Neuronal stem cell (in vitro differentiated cells): ENCODE measurements around the gene PSPN.

Experiments
- DNase-seq: peaks from one replicate; pipeline ENCODE4 v3.0.0-alpha.2; 2013; ENCODE audit warnings: low spot score
- H2AFZ ChIP-seq: one replicate; pipeline ENCODE4 v1.6.1; 2013; ENCODE audit warnings: mild to moderate bottlenecking, low read length, inconsistent platforms
- H2AK5ac ChIP-seq: 2 replicates; pipeline ENCODE4 v1.6.1; 2013; ENCODE audit warnings: low read depth, mild to moderate bottlenecking, inconsistent platforms, low read length, moderate library complexity, mixed read lengths
- H2BK120ac ChIP-seq: 2 replicates; pipeline ENCODE4 v1.6.1; 2013; ENCODE audit warnings: low read depth, mild to moderate bottlenecking, inconsistent platforms, low read length, moderate library complexity, mixed read lengths
- H2BK12ac ChIP-seq: one replicate; pipeline ENCODE4 v1.6.1; 2013; ENCODE audit warnings: low read length, inconsistent platforms
- H2BK15ac ChIP-seq: 2 replicates; pipeline ENCODE4 v1.6.1; 2013; ENCODE audit warnings: mild to moderate bottlenecking, low read length, inconsistent platforms, mixed read lengths
- H2BK5ac ChIP-seq: one replicate; pipeline ENCODE4 v1.6.1; 2013; ENCODE audit warnings: inconsistent platforms, mild to moderate bottlenecking, low read length, moderate library complexity
- H3K14ac ChIP-seq: one replicate; pipeline ENCODE4 v1.6.1; 2013; ENCODE audit warnings: low read length, inconsistent platforms
- H3K18ac ChIP-seq: 2 replicates; pipeline ENCODE4 v1.6.1; 2013; ENCODE audit warnings: low read length, inconsistent platforms
- H3K23ac ChIP-seq: 2 replicates; pipeline ENCODE4 v1.6.1; 2013; ENCODE audit warnings: low read depth, mild to moderate bottlenecking, mixed read lengths, low read length, inconsistent platforms; ENCODE audit not compliant: poor library complexity
- H3K27ac ChIP-seq: replicated peaks from 3 replicates; pipeline ENCODE4 v1.5.1; 2013; ENCODE audit warnings: low read length, inconsistent platforms
- H3K27me3 ChIP-seq, 3 experiments: 2 replicates each; pipeline ENCODE4 v1.6.1; 2013; ENCODE audit warnings: low read length in 3 of 3, mild to moderate bottlenecking in 2 of 3, inconsistent platforms in 1 of 3, low read depth in 1 of 3, mixed read lengths in 1 of 3, moderate library complexity in 1 of 3; ENCODE audit not compliant: control insufficient read depth in 3 of 3, insufficient read depth in 3 of 3
- H3K36me3 ChIP-seq, 2 donors: replicated peaks in 1 of 2; 2 replicates each; pipeline ENCODE4 v1.6.1; 2013; ENCODE audit warnings: low read length in 2 of 2; ENCODE audit not compliant: control insufficient read depth in 2 of 2, insufficient read depth in 2 of 2
- H3K4ac ChIP-seq: 2 replicates; pipeline ENCODE4 v1.6.1; 2013; ENCODE audit warnings: inconsistent platforms, mild to moderate bottlenecking, low read length, moderate library complexity
- H3K4me1 ChIP-seq, 2 donors: 1 replicate in 1 of 2; 2 replicates in 1 of 2; pipeline ENCODE4 v1.6.1; 2013; ENCODE audit warnings: low read length in 2 of 2, low read depth in 1 of 2; ENCODE audit not compliant: control insufficient read depth in 2 of 2, insufficient read depth in 1 of 2
- H3K4me2 ChIP-seq: one replicate; pipeline ENCODE4 v1.6.1; 2013; ENCODE audit warnings: mild to moderate bottlenecking, low read length, inconsistent platforms; ENCODE audit not compliant: insufficient read depth, poor library complexity, severe bottlenecking
- H3K4me3 ChIP-seq, 2 donors: 2 replicates each; pipeline ENCODE4 v1.5.1; 2013; ENCODE audit warnings: low read length in 2 of 2, mild to moderate bottlenecking in 2 of 2, inconsistent platforms in 1 of 2, moderate library complexity in 1 of 2
- H3K79me1 ChIP-seq: one replicate; pipeline ENCODE4 v1.6.1; 2013; ENCODE audit warnings: low read depth, mild to moderate bottlenecking, inconsistent platforms, low read length, moderate library complexity
- H3K9ac ChIP-seq: one replicate; pipeline ENCODE4 v1.6.1; 2013; ENCODE audit warnings: mild to moderate bottlenecking, low read depth, low read length, inconsistent platforms; ENCODE audit not compliant: poor library complexity
- H3K9me3 ChIP-seq, 2 donors: replicated peaks in 1 of 2; 2 replicates each; pipeline versions ENCODE3 to v1.6.1; 2013; ENCODE audit warnings: low read length in 2 of 2, mild to moderate bottlenecking in 2 of 2, inconsistent platforms in 1 of 2, low read depth in 1 of 2, mixed read lengths in 1 of 2, moderate library complexity in 1 of 2; ENCODE audit not compliant: control insufficient read depth in 2 of 2, insufficient read depth in 1 of 2
- H4K8ac ChIP-seq: one replicate; pipeline ENCODE4 v1.6.1; 2013; ENCODE audit warnings: low read depth, mild to moderate bottlenecking, inconsistent platforms, low read length, moderate library complexity
- H4K91ac ChIP-seq: one replicate; pipeline ENCODE4 v1.6.1; 2013; ENCODE audit warnings: low read length, low read depth, mild to moderate bottlenecking, inconsistent platforms; ENCODE audit not compliant: poor library complexity
- WGBS, 2 donors: extraction: QIAGEN DNeasy Blood & Tissue Kit; methylation state at CpG; one replicate each; pipeline ENCODE4 v1.1.7; 2013; ENCODE audit warnings: missing lambda C conversion rate in 2 of 2, mixed read lengths in 1 of 2; ENCODE audit not compliant: insufficient read length in 2 of 2, insufficient replicate concordance in 1 of 2; ENCODE audit errors: extremely low coverage in 2 of 2; 5-methylcytosine and 5-hydroxymethylcytosine counted together

Gene PSPN

GRCh38 chr19:6340493-6341201, 35.1 kb downstream of the PSPN start:
- peak overlapping the region; percentile 64 for H2AFZ ChIP-seq
- no peak overlapping the region for H3K23ac ChIP-seq
- no peak for DNase-seq

GRCh38 chr19:6334490-6335285, 41.0 kb downstream of the PSPN start:
- Histone ChIP-seq H3K4ac (no peak overlapping the region), H3K27ac (no peak overlapping the region), H3K23ac (no peak overlapping the region), H2AK5ac (no peak overlapping the region), H2BK5ac (no peak overlapping the region), H3K27me3 (no peaks in the 10 kb centered on the region), H3K4me3 (no peak overlapping the region), H3K4me2 (no peak overlapping the region), H4K91ac (no peak overlapping the region), H3K4me1 (no peaks in the 10 kb centered on the region), H2BK12ac (no peak overlapping the region), H3K9ac (no peak overlapping the region), H4K8ac (no peak overlapping the region), H3K9me3 (no peaks in the 10 kb centered on the region), H2BK15ac (no peak overlapping the region), H2BK120ac (no peak overlapping the region), H3K14ac (no peak overlapping the region), H3K79me1 (no peaks in the 10 kb centered on the region), H3K18ac (no peak overlapping the region), H3K36me3 (no peaks in the 10 kb centered on the region), H2AFZ (no peak overlapping the region)
- DNase-seq, result no peak
- WGBS, 2 donors, result no CpG with 5 or more reads among the region's 6 CpGs

More at GRCh38 chr19:6340493-6341201, 35.1 kb downstream of the PSPN start:
- no peak overlapping the region for H2BK15ac ChIP-seq
- no peak overlapping the region for H2BK12ac ChIP-seq
- H3K27me3 ChIP-seq, result no peaks in the 10 kb centered on the region
- H3K36me3 ChIP-seq, result no peaks in the 10 kb centered on the region
- no peak overlapping the region for H3K27ac ChIP-seq
- H3K9me3 ChIP-seq, result no peaks in the 10 kb centered on the region
- no peak overlapping the region for H4K8ac ChIP-seq
- H3K4me2 ChIP-seq, result no peak overlapping the region
- H3K9ac ChIP-seq, result no peak overlapping the region
- H2BK120ac ChIP-seq, result no peak overlapping the region
- H2BK5ac ChIP-seq, result no peak overlapping the region
- no CpG with 5 or more reads among the region's 14 CpGs for WGBS, 2 donors
- peak overlapping the region; percentile 85 for H4K91ac ChIP-seq
- H3K4me3 ChIP-seq, result no peak overlapping the region
- no peak overlapping the region for H3K4ac ChIP-seq
- no peaks in the 10 kb centered on the region for H3K79me1 ChIP-seq
- peak overlapping the region; percentile 38 for H3K14ac ChIP-seq
- no peak overlapping the region for H2AK5ac ChIP-seq
- H3K18ac ChIP-seq, result no peak overlapping the region
- no peaks in the 10 kb centered on the region for H3K4me1 ChIP-seq

- Histone ChIP-seq H3K4ac (peak within 1 kb of the TSS; percentile 76), H3K79me1 (no peaks in the 10 kb centered on the region), H3K36me3 (no peaks in the 10 kb centered on the region), H4K8ac (no peak within 1 kb of the TSS), H3K4me3 (no peak within 1 kb of the TSS), H3K27ac (no peak within 1 kb of the TSS), H3K4me1 (no peaks in the 10 kb centered on the region), H2BK120ac (no peak within 1 kb of the TSS), H2AFZ (no peak within 1 kb of the TSS), H2BK15ac (no peak within 1 kb of the TSS), H3K23ac (no peak within 1 kb of the TSS), H3K27me3 (no peaks in the 10 kb centered on the region), H2BK12ac (no peak within 1 kb of the TSS), H3K9me3 (no peaks in the 10 kb centered on the region), H2AK5ac (peak within 1 kb of the TSS; percentile 5), H3K4me2 (no peak within 1 kb of the TSS), H3K9ac (no peak within 1 kb of the TSS), H3K14ac (peak within 1 kb of the TSS; percentile 64), H4K91ac (no peak within 1 kb of the TSS), H2BK5ac (peak within 1 kb of the TSS; percentile 77), H3K18ac (peak within 1 kb of the TSS; percentile 13)
- no peak for DNase-seq
- WGBS, 2 donors, result no CpG with 5 or more reads among the region's 17 CpGs
Observed at GRCh38 chr19:6333439-6333838, 42.3 kb downstream of the PSPN start, which contains the start of gene ACER1. TSS of gene ACER1 (minus strand) at chr19:6333612. CDS start at chr19:6333551, 61 bp downstream.

- no peak for DNase-seq
- Histone ChIP-seq H2BK5ac (no peak overlapping the region), H3K18ac (no peak overlapping the region), H3K4me1 (no peaks in the 10 kb centered on the region), H3K23ac (no peak overlapping the region), H2BK15ac (no peak overlapping the region), H2AFZ (peak overlapping the region; percentile 49), H4K8ac (no peak overlapping the region), H3K4me2 (no peak overlapping the region), H3K27me3 (no peaks in the 10 kb centered on the region), H4K91ac (no peak overlapping the region), H2BK120ac (no peak overlapping the region), H3K36me3 (no peaks in the 10 kb centered on the region), H3K14ac (no peak overlapping the region), H3K27ac (no peak overlapping the region), H2BK12ac (no peak overlapping the region), H2AK5ac (no peak overlapping the region), H3K9ac (no peak overlapping the region), H3K9me3 (peaks cover 0 to 9% of the 10 kb centered on the region in 2 donors), H3K4ac (no peak overlapping the region), H3K79me1 (no peaks in the 10 kb centered on the region), H3K4me3 (peak overlapping the region in 1 of 2 donors; percentile 28)
- WGBS, 2 donors, result no CpG with 5 or more reads among the region's 5 CpGs
Observed at GRCh38 chr19:6326815-6327214, 48.9 kb downstream of the PSPN start.
